Tibial artery (tissue), 4 donors: Measurements from ENCODE around the gene PPHLN1.

Experiments
- DNase-seq, 2 donors: peaks; one replicate each; pipeline ENCODE4 v3.0.0-alpha.2; 2019
- H3K27ac ChIP-seq, 2 donors: fragments of 200-600 bp; sonication (generic) in 1 of 2; 1 replicate in 1 of 2; 2 replicates in 1 of 2; pipeline ENCODE4 v1.5.1; 2018 to 2019; ENCODE audit warnings: mild to moderate bottlenecking in 1 of 2
- H3K27me3 ChIP-seq, 2 donors: fragments of 200-600 bp; sonication (generic) in 1 of 2; one replicate each; pipeline versions ENCODE4 v1.5.1 to v1.6.0; 2016 to 2019
- H3K36me3 ChIP-seq, 3 donors: fragments of 200-600 bp; sonication (generic) in 2 of 3; one replicate each; pipeline ENCODE4 v1.5.1; 2016 to 2019; ENCODE audit warnings: mild to moderate bottlenecking in 2 of 3
- H3K4me1 ChIP-seq, 4 donors: fragments of 200-600 bp; sonication (generic) in 2 of 4; 1 replicate in 3 of 4; 2 replicates in 1 of 4; pipeline ENCODE4 v1.5.1; 2016 to 2019
- H3K4me3 ChIP-seq, 2 donors: fragments of 200-600 bp; sonication (generic) in 1 of 2; 1 replicate in 1 of 2; 2 replicates in 1 of 2; pipeline ENCODE4 v1.5.1; 2018 to 2019; ENCODE audit warnings: mild to moderate bottlenecking in 2 of 2
- H3K9me3 ChIP-seq, 3 donors: fragments of 200-600 bp; sonication (generic) in 1 of 3; one replicate each; pipeline ENCODE4 v1.5.1; 2016 to 2019
- intact Hi-C: fragments of 100-400 bp; cut with DNase I; formaldehyde crosslinking; loops from one replicate; pipeline ENCODE4 v1.15.0; 2023; ENCODE audit warnings: low total_unique reads
- TF ChIP-seq, protein P1 (sequence below), 2 experiments: fragments of 200-600 bp in 1 of 2; fragments of 450-650 bp in 1 of 2; IDR thresholded peaks; one replicate each; pipeline ENCODE4 v1.5.1; 2017 to 2019; ENCODE audit warnings: antibody characterized with exemption in 2 of 2, mild to moderate bottlenecking in 1 of 2, moderate library complexity in 1 of 2

Gene PPHLN1

DNA sequence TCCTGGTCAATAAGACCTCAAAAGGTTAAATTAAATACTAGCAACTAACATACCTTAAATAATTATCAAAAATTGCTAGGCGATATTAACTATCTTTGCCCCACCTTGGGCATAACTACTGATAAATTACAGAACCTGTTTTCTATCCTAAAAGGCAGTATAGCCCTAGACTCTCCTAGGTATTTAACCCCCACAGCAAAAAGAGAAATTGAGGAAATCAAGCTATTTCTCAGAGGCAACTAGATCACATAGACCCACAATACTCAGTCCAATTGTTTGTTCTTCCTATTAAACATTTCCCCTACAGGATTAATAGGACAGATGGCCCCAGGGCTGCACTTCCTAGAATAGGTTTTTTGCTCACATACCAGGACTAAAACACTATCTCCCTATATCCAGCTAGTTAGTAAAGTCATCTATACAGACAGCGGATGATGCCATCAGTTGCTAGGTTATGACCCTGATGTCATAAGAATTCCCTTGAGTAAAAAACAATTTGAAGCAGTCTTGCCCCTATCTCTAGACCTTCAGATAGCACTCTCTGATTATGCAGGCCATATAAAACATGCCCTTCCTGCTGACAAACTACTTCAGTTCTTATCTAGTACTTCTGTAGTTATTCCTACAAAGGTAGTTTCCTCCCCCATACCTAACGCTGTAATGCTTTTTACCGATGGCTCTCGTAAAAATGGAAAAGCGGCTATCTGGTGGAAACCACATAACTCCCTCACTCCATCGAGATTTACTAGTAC, 118.4 kb downstream of the PPHLN1 start:
- H3K27ac ChIP-seq: no peak overlapping the region
- no peak for DNase-seq
- TF ChIP-seq, protein P1, sequence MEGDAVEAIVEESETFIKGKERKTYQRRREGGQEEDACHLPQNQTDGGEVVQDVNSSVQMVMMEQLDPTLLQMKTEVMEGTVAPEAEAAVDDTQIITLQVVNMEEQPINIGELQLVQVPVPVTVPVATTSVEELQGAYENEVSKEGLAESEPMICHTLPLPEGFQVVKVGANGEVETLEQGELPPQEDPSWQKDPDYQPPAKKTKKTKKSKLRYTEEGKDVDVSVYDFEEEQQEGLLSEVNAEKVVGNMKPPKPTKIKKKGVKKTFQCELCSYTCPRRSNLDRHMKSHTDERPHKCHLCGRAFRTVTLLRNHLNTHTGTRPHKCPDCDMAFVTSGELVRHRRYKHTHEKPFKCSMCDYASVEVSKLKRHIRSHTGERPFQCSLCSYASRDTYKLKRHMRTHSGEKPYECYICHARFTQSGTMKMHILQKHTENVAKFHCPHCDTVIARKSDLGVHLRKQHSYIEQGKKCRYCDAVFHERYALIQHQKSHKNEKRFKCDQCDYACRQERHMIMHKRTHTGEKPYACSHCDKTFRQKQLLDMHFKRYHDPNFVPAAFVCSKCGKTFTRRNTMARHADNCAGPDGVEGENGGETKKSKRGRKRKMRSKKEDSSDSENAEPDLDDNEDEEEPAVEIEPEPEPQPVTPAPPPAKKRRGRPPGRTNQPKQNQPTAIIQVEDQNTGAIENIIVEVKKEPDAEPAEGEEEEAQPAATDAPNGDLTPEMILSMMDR (IDR thresholded peaks at IDR 0.05): no peak
- intact Hi-C loops: no loop called here
- no peaks in the 10 kb centered on the region for H3K27me3 ChIP-seq
- H3K9me3 ChIP-seq: no peaks in the 10 kb centered on the region
- no peak overlapping the region for H3K4me3 ChIP-seq
- H3K36me3 ChIP-seq: peaks cover 19 to 54% (median 40%) of the 10 kb centered on the region in 3 donors
- H3K4me1 ChIP-seq: peaks cover 0 to 7% (median 3%) of the 10 kb centered on the region in 4 donors

DNA sequence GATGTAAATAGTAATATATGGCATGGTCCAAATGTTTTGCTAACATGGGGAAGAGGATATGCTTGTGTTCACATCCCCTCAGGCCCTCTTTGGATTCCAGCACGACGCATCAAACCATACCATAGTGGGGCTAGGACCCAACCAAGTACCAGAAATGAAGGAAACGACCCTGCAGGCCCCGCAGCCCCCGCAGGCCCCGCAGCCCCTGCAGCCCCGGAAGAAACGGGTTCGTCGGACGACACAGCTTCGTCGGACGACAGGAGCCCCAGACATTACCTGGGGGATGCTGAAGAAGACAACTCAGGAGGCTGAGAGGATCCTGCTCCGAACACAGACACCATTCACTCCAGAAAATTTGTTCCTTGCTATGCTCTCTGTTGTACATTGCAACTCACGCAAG, 119.9 kb downstream of the PPHLN1 start:
- Histone ChIP-seq H3K9me3 (no peaks in the 10 kb centered on the region), H3K27me3 (no peaks in the 10 kb centered on the region), H3K4me3 (no peak overlapping the region), H3K36me3 (peaks cover 19 to 54% (median 40%) of the 10 kb centered on the region in 3 donors), H3K4me1 (peaks cover 0 to 7% (median 3%) of the 10 kb centered on the region in 4 donors), H3K27ac (no peak overlapping the region)
- DNase-seq: no peak
- intact Hi-C loops: no loop called here
- TF ChIP-seq, protein P1 (IDR thresholded peaks at IDR 0.05): no peak

DNA sequence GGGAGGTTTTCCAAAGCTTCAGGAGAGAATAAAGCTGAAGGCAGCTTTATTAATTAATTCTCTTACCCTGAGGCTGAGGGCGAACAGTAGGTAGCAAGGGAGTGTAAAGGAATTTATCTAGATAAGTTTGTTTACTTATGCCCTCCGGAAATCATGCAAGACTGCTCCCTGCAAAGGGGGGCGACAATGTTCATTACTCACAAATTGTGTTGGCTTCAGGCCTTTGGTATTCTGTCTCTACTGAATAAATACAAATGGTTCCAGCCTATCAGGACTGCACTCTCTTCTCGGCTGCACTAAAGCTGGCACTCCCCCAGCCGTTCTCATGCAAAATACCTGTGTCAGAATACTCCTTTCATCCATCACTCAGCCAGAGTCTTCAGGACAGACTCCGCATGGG, 120.8 kb downstream of the PPHLN1 start:
- Histone ChIP-seq H3K27ac (no peak overlapping the region), H3K4me3 (no peak overlapping the region), H3K27me3 (no peaks in the 10 kb centered on the region), H3K9me3 (no peaks in the 10 kb centered on the region), H3K36me3 (peaks cover 15 to 54% (median 33%) of the 10 kb centered on the region in 3 donors), H3K4me1 (peaks cover 0 to 7% (median 3%) of the 10 kb centered on the region in 4 donors)
- DNase-seq: no peak
- TF ChIP-seq, protein P1 (IDR thresholded peaks at IDR 0.05): no peak
- intact Hi-C loops: no loop called here

DNA sequence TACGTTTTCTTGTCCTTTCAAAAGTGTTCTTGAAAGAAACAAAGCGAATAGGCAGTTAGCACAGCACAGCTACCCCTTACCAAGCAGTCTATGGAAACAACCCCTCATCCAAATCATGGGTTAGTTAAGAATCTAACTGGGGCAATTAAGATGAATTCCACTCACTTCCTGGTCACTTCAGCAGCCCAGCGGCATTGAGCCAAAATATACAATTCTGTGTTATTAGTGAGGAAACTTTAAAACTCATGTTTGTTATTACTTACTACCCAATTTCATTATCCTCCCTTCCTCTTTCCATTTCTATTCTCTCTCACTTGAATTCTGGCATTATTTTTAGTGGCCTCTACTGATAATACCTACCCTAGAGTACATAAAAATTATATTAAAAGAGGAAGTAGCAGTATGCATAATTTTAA, 121.4 kb downstream of the PPHLN1 start:
- Histone ChIP-seq H3K9me3 (no peaks in the 10 kb centered on the region), H3K4me1 (peaks cover 0 to 7% (median 3%) of the 10 kb centered on the region in 4 donors), H3K27ac (no peak overlapping the region), H3K27me3 (no peaks in the 10 kb centered on the region), H3K36me3 (peaks cover 9 to 49% (median 27%) of the 10 kb centered on the region in 3 donors), H3K4me3 (no peak overlapping the region)
- TF ChIP-seq, protein P1 (IDR thresholded peaks at IDR 0.05): no peak
- intact Hi-C loops: no loop called here
- DNase-seq: no peak

DNA sequence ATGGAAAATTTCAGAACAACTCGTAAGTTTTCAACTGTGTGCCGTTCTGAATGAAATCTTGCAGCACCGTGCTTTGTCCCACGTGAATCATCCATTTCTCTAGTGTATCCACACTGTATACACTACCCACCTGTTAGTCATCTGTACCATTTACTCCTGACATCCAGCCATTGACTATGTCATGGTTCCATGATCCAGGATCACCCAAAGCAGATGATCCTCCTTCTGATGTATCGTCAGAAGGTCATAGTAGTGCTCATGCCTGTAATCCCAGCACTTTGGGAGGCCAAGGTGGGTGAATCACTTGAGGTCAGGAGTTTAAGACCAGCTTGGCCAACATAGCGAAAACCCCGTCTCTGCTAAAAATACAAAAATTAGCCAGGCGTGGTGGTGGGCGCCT, 122.9 kb downstream of the PPHLN1 start:
- no peaks in the 10 kb centered on the region for H3K9me3 ChIP-seq
- H3K27me3 ChIP-seq: no peaks in the 10 kb centered on the region
- H3K4me3 ChIP-seq: no peak overlapping the region
- no peak overlapping the region for H3K27ac ChIP-seq
- TF ChIP-seq, protein P1 (IDR thresholded peaks at IDR 0.05): no peak
- H3K36me3 ChIP-seq: peaks cover 0 to 34% (median 13%) of the 10 kb centered on the region in 3 donors
- no peak for DNase-seq
- peaks cover 0 to 7% (median 3%) of the 10 kb centered on the region in 4 donors for H3K4me1 ChIP-seq
- intact Hi-C loops: no loop called here
